ENCODE results near the gene ZFAND2B.

- TF ChIP-seq CTCF (IDR thresholded peaks at IDR 0.05; ENCODE audit: poor library complexity): no peak
- no peak for TF ChIP-seq EZH2 (IDR thresholded peaks at IDR 0.05; ENCODE audit: borderline replicate concordance)
- TF ChIP-seq EZH2phosphoT487 (IDR thresholded peaks at IDR 0.05; ENCODE audit: low read depth, severe bottlenecking, unreplicated experiment): no peak
These were observed 9.9 kb downstream of the ZFAND2B start for GRCh38 chr2:219216535-219216915.

All from hepatocyte (in vitro differentiated cells).